Measurements from ENCODE around the gene ETV5.

ETV5 gene

GRCh38 chr3:186097317-186097662 is 11.6 kb downstream of the ETV5 start:
- no peak for DNase-seq (ENCODE audit: low read depth in 4 of 4, low spot score in 1 of 4)

DNA sequence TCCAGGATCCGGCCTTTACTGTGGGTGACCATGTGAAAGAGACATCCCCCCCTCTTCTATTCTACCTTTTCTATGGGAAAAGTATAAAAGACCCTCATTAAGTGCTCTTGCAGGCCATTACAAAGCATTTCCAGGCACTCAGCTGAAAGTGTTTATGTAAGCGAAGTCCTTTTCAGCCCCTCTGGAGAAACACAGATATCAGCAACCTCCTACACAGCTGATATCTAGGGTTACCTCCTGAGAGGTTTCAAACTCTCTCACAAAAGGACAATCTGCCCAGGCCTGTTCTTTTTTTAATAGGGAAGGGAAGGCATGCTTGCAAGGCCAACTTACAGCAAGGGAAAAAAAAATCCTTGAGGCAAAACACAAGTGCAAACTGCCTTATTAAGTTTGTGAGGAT is 12.6 kb downstream of the ETV5 start:
- DNase-seq (ENCODE audit: low read depth in 4 of 4, low spot score in 1 of 4): no peak

- no peak for DNase-seq (ENCODE audit: low read depth in 4 of 4, low spot score in 1 of 4)
Observed at GRCh38 chr3:186095561-186096081, 13.3 kb downstream of the ETV5 start.

DNA sequence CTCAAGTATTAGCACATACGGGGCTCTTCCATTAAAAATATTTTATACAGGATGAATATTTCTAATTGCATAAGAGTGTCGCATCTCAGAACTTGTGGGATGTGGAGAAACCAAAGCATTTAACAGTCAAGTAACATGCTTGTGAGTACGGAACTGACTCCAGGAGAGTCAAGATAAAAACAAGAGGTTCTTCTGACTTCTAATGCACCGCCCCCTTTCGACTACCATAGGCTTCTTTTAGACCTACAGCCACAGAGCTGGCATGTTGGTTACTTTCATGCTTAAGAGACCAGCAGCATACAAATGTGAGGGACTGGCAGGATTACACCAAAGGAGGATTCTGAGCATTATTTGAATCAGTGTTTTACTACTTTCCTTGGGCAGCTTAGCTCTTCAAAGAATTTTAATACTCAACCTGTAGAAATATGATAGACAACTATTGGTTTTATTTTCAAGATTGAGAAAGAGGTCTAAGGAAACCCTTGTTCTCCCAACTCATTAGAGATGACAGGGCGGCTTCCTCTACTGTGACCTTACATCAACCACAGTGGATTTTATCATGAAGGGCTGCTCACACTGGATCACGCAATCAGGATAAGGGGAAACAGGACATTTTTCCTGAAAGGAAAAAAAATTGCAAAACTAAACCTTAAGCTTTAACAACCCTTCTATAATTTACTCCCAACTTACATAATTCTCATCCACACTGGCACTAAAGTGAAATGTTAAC is 14.0 kb downstream of the ETV5 start:
- no peak for DNase-seq (ENCODE audit: low read depth in 4 of 4, low spot score in 1 of 4)

- DNase-seq (ENCODE audit: low read depth in 4 of 4, low spot score in 1 of 4): no peak
Observed at GRCh38 chr3:186094271-186094670, 14.6 kb downstream of the ETV5 start.

DNA sequence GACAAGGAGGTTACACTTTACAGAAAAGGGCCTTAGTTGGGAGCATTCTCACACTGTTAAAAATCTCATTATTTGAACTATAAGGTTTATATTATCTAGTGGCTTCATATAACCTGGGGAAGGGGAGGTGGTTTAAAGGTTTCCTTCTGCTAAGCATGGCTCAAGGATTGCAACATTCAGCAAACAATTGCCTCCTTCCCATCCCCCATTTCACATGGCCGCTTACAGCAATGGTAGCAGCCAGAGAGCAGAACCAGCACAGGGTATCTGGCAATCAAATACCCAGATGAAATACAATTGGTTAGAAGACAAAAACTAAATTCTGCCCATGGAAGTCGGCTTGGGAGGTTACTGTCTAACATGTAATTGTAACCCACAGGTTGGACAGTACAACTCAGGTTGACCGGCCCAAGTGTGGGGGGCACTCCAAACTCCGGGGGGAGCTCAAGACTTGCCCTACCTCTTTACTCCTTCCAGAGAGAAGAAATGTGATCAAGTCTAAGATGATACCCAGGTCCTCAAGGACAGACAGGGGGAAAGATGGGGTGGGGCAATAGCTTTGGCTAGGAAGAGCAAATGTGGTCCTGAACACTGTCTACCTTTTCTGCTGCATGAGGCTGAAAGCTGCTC is 15.5 kb downstream of the ETV5 start:
- no peak for DNase-seq (ENCODE audit: low read depth in 4 of 4, low spot score in 1 of 4)

DNA sequence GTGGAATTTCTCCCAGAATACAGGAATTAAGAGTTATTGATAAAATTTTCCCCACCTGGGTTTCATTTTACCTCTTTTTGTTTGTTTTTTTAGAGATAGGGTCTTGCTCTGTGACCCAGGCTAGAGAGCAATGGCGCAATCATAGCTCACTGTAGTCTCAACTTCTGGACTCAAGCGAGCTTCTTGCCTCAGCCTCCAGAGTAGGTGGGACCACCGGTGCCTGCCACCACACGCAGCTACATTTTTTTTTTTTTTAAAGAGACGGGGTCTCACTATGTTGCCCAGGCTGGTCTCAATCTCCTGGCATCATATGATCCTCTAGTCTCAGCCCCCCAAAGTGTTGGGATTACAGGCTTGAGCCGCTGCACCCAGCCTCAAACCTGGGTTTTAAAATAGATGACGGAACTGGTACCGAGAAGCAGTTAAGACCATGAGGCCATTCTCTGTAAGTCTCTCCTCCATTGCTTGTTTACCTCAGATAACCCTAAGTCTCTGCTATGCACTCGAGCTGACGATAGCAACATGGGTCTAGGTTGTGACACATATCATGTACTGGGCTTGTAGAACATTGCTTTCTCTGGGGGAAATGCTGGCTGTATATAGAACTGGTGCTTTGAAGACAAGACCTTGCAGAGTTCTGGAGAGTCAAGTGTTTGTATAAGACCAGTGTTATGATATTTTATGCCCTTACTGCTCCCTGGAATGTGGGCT is 16.4 kb downstream of the ETV5 start:
- DNase-seq (ENCODE audit: low read depth in 4 of 4, low spot score in 1 of 4): no peak

- no peak for DNase-seq (ENCODE audit: low read depth in 4 of 4, low spot score in 1 of 4)
Observed at GRCh38 chr3:186090901-186091300, 18.0 kb downstream of the ETV5 start.

DNA sequence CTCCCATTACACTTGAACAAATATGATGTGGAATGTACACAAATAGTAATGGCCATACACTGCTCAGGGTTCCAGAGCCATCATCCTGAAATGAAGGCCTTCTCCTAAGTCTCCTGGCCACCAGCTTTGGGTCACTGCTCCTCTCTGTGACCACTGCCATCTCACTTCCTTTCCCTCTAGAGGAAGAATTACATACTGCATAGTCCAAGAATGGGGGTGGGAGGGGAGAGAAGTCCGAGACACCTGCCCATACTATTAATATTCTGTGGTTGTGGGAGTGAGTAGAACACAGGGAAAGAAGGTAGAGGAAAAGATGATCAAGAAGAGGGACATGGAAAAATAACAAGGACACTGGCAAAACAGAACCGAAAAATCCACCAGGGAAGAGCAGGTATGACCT is 20.6 kb downstream of the ETV5 start:
- DNase-seq (ENCODE audit: low read depth in 4 of 4, low spot score in 1 of 4): no peak

- no peak for DNase-seq (ENCODE audit: low read depth in 4 of 4, low spot score in 1 of 4)
Observed at GRCh38 chr3:186084264-186084663, 24.6 kb downstream of the ETV5 start.

- DNase-seq (ENCODE audit: low read depth in 4 of 4, low spot score in 1 of 4): no peak
Observed at GRCh38 chr3:186083746-186084145, 25.1 kb downstream of the ETV5 start.

- no peak for DNase-seq (ENCODE audit: low read depth in 4 of 4, low spot score in 1 of 4)
Observed at GRCh38 chr3:186082150-186082549, 26.7 kb downstream of the ETV5 start.

- DNase-seq (ENCODE audit: low read depth in 4 of 4, low spot score in 1 of 4): no peak
Observed at GRCh38 chr3:186081678-186082077, 27.2 kb downstream of the ETV5 start.

GRCh38 chr3:186080849-186081438 is 27.9 kb downstream of the ETV5 start:
- DNase-seq (ENCODE audit: low read depth in 4 of 4, low spot score in 1 of 4): no peak

GRCh38 chr3:186079925-186080324 is 29.0 kb downstream of the ETV5 start:
- no peak for DNase-seq (ENCODE audit: low read depth in 4 of 4, low spot score in 1 of 4)

DNA sequence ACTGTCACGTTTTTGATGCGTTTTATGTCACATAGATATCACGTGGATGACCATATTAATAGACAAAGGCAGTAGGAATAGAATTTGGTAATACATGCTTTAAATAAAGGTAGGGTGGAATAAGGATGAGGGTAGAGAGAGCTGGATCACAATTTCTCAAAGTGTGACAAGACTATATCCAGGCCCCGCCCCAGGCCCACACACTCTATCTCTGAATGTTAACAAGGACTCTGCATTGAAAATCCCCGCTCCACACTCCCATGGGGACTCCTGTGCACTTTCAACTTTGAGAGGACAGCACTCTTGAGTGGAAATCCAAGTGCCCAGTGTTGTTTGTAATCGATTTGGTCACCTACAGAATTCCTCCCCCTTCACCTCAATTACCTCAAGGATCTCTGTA is 31.4 kb downstream of the ETV5 start:
- DNase-seq (ENCODE audit: low read depth in 4 of 4, low spot score in 1 of 4): no peak

DNA sequence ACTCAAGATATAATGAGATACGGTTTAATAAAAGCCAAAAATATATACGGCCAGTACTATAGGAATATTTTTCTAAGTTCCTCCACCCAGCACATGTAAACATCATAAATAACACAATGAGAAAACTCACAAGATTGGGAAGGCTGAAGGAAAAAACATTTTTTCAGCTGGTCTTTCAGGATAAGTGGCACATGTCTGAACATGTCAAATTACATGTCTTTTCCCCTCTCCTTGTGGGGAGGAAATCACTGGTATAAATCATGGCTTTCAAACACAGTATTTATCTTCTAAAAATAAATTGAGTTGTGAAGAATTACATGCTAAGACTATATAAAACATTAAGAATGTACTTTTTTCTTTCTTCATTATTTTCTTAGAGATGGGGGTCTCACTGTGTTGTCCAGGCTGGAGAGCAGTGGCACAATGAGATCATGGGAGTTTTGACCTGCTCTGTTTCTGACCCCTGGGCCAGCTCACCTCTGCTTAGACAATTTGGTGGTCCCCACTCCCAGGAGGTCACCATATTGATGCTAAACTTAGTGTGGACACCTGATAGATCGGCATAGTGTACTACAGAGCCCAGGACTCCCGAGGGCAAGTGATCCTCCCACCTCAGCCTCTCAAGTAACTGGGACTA is 32.8 kb downstream of the ETV5 start:
- DNase-seq (ENCODE audit: low read depth in 4 of 4, low spot score in 1 of 4): no peak

DNA sequence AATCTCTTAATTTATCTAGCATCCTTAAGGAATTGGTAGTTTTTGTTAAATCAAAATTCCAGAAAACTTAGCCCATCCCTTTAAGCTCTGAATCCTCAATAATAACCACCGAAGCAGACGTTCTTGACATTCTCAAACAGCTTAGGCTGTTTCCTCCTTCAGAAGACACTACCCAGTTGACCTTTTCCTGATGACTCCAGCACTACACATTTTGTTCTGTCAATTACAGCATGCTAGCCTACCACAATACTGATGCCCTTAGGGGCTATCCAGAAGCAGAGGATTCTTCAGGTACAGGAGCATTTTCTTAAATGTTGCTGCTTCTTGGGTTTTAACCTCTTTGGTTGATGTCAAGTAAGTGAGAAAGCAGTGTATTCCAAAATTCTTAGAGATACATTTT is 33.4 kb downstream of the ETV5 start:
- DNase-seq (ENCODE audit: low read depth in 4 of 4, low spot score in 1 of 4): no peak

GRCh38 chr3:186073641-186074040 is 35.2 kb downstream of the ETV5 start:
- no peak for DNase-seq (ENCODE audit: low read depth in 4 of 4, low spot score in 1 of 4)

DNA sequence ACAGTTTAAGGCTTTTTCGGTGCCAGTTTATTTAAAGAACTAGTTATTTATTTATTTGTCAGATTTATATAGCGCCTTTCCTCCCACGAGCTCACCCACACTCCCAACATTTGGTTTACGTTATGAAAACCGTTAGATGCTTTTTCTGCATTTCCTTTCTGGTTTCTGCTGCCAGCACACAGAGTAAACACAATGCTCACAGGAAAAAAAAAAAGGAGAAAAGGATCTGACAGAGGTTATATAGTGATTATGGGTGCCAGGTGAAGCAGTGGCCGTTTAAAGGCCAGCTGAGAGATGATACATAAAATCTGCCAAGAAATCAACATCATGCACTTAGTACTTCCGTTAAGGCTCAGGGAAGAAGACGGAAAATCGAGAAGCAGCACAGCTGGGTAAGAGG is 37.9 kb downstream of the ETV5 start:
- no peak for DNase-seq (ENCODE audit: low read depth in 4 of 4, low spot score in 1 of 4)

- no peak for DNase-seq (ENCODE audit: low read depth in 4 of 4, low spot score in 1 of 4)
Observed at GRCh38 chr3:186070550-186070949, 38.3 kb downstream of the ETV5 start.

All from stimulated activated CD4-positive, alpha-beta T cell treated with anti-CD3 and anti-CD28 coated beads, Interleukin-1b, Interleukin-23, amount 100 ng/mL, for 24 hours (primary cell).